Parathyroid adenoma (tissue), 2 donors: ENCODE measurements around the gene MBOAT1.

ENCODE experiments used
- H2AFZ ChIP-seq: fragments of 300-600 bp; sonication (generic); one replicate; pipeline ENCODE4 v1.7.0; 2017; ENCODE audit warnings: antibody characterized with exemption, mild to moderate bottlenecking
- H3K27ac ChIP-seq: fragments of 300-600 bp; sonication (generic); one replicate; pipeline ENCODE4 v1.7.0; 2017
- H3K27me3 ChIP-seq: fragments of 300-600 bp; sonication (generic); one replicate; pipeline ENCODE4 v1.7.0; 2017; ENCODE audit warnings: low read length; ENCODE audit not compliant: control insufficient read depth, insufficient read depth
- H3K36me3 ChIP-seq: fragments of 300-600 bp; sonication (generic); one replicate; pipeline ENCODE4 v1.7.0; 2017; ENCODE audit warnings: low read length; ENCODE audit not compliant: control insufficient read depth, insufficient read depth
- H3K4me1 ChIP-seq: fragments of 300-600 bp; sonication (generic); one replicate; pipeline ENCODE4 v1.7.0; 2017; ENCODE audit warnings: control low read depth
- H3K4me2 ChIP-seq: fragments of 300-600 bp; sonication (generic); one replicate; pipeline ENCODE4 v1.7.0; 2017; ENCODE audit warnings: low read length
- H3K4me3 ChIP-seq: fragments of 300-600 bp; sonication (generic); one replicate; pipeline ENCODE4 v1.7.0; 2017; ENCODE audit warnings: low read depth, low read length
- H3K79me2 ChIP-seq: fragments of 300-600 bp; sonication (generic); one replicate; pipeline ENCODE4 v1.7.0; 2017; ENCODE audit warnings: control low read depth
- H3K9ac ChIP-seq: fragments of 300-600 bp; sonication (generic); one replicate; pipeline ENCODE4 v1.7.0; 2017; ENCODE audit warnings: mild to moderate bottlenecking
- H3K9me3 ChIP-seq: fragments of 300-600 bp; sonication (generic); one replicate; pipeline ENCODE4 v1.7.0; 2017; ENCODE audit warnings: low read length; ENCODE audit not compliant: control insufficient read depth
- TF ChIP-seq, protein P1 (sequence below): fragments of 300-600 bp; sonication (generic); IDR thresholded peaks from one replicate; pipeline ENCODE4 v1.7.0; 2017; ENCODE audit warnings: antibody characterized with exemption, mild to moderate bottlenecking
- donor health status: primary hyperparathyroidism.

MBOAT1 gene

GRCh38 chr6:20178327-20178726 lies 33.9 kb downstream of the MBOAT1 start:
- Histone ChIP-seq H3K79me2 (no peaks in the 10 kb centered on the region), H3K4me1 (no peaks in the 10 kb centered on the region), H3K36me3 (no peaks in the 10 kb centered on the region), H2AFZ (no peak overlapping the region), H3K27me3 (no peaks in the 10 kb centered on the region), H3K4me3 (no peak overlapping the region), H3K4me2 (no peak overlapping the region), H3K27ac (no peak overlapping the region), H3K9ac (no peak overlapping the region), H3K9me3 (no peaks in the 10 kb centered on the region)
- TF ChIP-seq, protein P1, sequence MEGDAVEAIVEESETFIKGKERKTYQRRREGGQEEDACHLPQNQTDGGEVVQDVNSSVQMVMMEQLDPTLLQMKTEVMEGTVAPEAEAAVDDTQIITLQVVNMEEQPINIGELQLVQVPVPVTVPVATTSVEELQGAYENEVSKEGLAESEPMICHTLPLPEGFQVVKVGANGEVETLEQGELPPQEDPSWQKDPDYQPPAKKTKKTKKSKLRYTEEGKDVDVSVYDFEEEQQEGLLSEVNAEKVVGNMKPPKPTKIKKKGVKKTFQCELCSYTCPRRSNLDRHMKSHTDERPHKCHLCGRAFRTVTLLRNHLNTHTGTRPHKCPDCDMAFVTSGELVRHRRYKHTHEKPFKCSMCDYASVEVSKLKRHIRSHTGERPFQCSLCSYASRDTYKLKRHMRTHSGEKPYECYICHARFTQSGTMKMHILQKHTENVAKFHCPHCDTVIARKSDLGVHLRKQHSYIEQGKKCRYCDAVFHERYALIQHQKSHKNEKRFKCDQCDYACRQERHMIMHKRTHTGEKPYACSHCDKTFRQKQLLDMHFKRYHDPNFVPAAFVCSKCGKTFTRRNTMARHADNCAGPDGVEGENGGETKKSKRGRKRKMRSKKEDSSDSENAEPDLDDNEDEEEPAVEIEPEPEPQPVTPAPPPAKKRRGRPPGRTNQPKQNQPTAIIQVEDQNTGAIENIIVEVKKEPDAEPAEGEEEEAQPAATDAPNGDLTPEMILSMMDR = no peak

GRCh38 chr6:20175810-20176410 lies 36.4 kb downstream of the MBOAT1 start:
- Histone ChIP-seq H3K36me3 (no peaks in the 10 kb centered on the region), H3K4me1 (no peaks in the 10 kb centered on the region), H3K79me2 (no peaks in the 10 kb centered on the region), H3K4me2 (no peak overlapping the region), H3K27me3 (no peaks in the 10 kb centered on the region), H3K9me3 (no peaks in the 10 kb centered on the region), H3K9ac (no peak overlapping the region), H2AFZ (no peak overlapping the region), H3K4me3 (no peak overlapping the region), H3K27ac (no peak overlapping the region)
- TF ChIP-seq, protein P1 = no peak

- H3K4me2 ChIP-seq = no peak overlapping the region
- TF ChIP-seq, protein P1 = no peak
- no peaks in the 10 kb centered on the region for H3K9me3 ChIP-seq
- no peaks in the 10 kb centered on the region for H3K79me2 ChIP-seq
- no peaks in the 10 kb centered on the region for H3K36me3 ChIP-seq
- H3K4me3 ChIP-seq = no peak overlapping the region
- no peak overlapping the region for H2AFZ ChIP-seq
- H3K4me1 ChIP-seq = no peaks in the 10 kb centered on the region
- no peak overlapping the region for H3K9ac ChIP-seq
- H3K27me3 ChIP-seq = no peaks in the 10 kb centered on the region
- H3K27ac ChIP-seq = no peak overlapping the region
Measured at GRCh38 chr6:20173833-20174792, 38.2 kb downstream of the MBOAT1 start.

- Histone ChIP-seq H3K36me3 (no peaks in the 10 kb centered on the region), H3K4me2 (no peak overlapping the region), H2AFZ (no peak overlapping the region), H3K79me2 (no peaks in the 10 kb centered on the region), H3K27ac (no peak overlapping the region), H3K27me3 (no peaks in the 10 kb centered on the region), H3K9ac (no peak overlapping the region), H3K4me1 (no peaks in the 10 kb centered on the region), H3K4me3 (no peak overlapping the region), H3K9me3 (no peaks in the 10 kb centered on the region)
- TF ChIP-seq, protein P1 = no peak
Measured at GRCh38 chr6:20172842-20173456, 39.3 kb downstream of the MBOAT1 start.
